ENCODE results near the gene NCAN. TPM values are rescaled to one million over a fixed set of nuclear protein-coding genes. Genes with fewer than 3 reads are reported as not detected.

Gene NCAN
- total RNA-seq, 1 donor from 2014 or later, result not detected

DNA sequence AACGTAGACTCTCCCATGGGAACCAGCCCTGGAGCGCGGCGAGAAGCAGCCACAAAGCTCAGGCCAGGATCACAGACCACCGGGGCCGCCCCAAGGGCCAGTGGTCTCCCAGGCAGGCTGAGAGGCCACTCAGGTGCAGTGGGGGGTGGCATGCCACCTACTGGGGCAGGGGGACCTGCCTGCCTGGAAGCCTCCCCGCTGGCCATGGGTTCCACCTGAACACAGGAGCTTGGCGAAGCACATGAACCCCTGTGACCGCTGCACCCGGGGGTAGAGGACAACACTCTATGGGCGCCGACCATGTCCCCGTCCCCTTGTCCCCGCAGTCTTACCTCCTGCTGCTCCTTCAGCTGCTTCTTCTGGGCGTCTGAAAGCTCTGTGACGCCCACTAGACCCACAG is 68.1 kb downstream of the NCAN start:
- peaks cover 48 to 54% (median 50%) of the 10 kb centered on the region in 3 donors for H3K36me3 ChIP-seq (ENCODE audit: control insufficient read depth in 3 of 3, insufficient read depth in 3 of 3, low read length in 3 of 3)
- H3K27ac ChIP-seq (ENCODE audit: low read depth, low read length), result no peak overlapping the region
- H3K4me3 ChIP-seq (ENCODE audit: low read length in 3 of 3), result no peak overlapping the region
- peaks cover 0 to 4% (median 4%) of the 10 kb centered on the region in 3 donors for H3K4me1 ChIP-seq (ENCODE audit: control insufficient read depth in 3 of 3, insufficient read depth in 3 of 3, low read length in 3 of 3)
- no peaks in the 10 kb centered on the region for H3K27me3 ChIP-seq (ENCODE audit: control insufficient read depth in 3 of 3, insufficient read depth in 3 of 3, low read length in 3 of 3)
- no peak overlapping the region for H3K9ac ChIP-seq (ENCODE audit: low read depth in 1 of 3, low read length in 3 of 3)
- H3K9me3 ChIP-seq (ENCODE audit: control insufficient read depth in 3 of 3, low read length in 3 of 3), result no peaks in the 10 kb centered on the region

DNA sequence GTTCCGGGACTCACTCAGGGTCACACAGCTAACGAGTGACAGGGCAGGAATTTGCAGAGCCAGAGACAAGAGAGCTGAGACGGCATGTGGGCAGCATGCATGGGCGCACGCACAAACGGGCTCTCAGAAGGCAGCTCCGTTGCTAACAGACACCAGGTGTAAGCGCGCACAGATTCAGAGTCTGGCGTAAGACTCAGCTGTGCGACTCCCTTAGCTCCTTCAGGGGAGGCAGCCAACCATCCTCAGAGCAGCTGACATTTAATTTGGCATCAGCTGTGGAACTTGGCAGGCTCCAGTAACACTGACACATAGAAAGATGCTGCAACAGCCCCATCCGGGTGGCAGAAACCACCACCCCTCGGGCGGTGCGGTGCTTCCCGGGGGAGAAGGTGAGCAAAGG is 68.8 kb downstream of the NCAN start:
- no peak overlapping the region for H3K4me3 ChIP-seq (ENCODE audit: low read length in 3 of 3)
- H3K9ac ChIP-seq (ENCODE audit: low read depth in 1 of 3, low read length in 3 of 3), result no peak overlapping the region
- peaks cover 0 to 4% (median 4%) of the 10 kb centered on the region in 3 donors for H3K4me1 ChIP-seq (ENCODE audit: control insufficient read depth in 3 of 3, insufficient read depth in 3 of 3, low read length in 3 of 3)
- H3K36me3 ChIP-seq (ENCODE audit: control insufficient read depth in 3 of 3, insufficient read depth in 3 of 3, low read length in 3 of 3), result peaks cover 42 to 53% (median 50%) of the 10 kb centered on the region in 3 donors
- H3K27me3 ChIP-seq (ENCODE audit: control insufficient read depth in 3 of 3, insufficient read depth in 3 of 3, low read length in 3 of 3), result no peaks in the 10 kb centered on the region
- no peak overlapping the region for H3K27ac ChIP-seq (ENCODE audit: low read depth, low read length)
- no peaks in the 10 kb centered on the region for H3K9me3 ChIP-seq (ENCODE audit: control insufficient read depth in 3 of 3, low read length in 3 of 3)

DNA sequence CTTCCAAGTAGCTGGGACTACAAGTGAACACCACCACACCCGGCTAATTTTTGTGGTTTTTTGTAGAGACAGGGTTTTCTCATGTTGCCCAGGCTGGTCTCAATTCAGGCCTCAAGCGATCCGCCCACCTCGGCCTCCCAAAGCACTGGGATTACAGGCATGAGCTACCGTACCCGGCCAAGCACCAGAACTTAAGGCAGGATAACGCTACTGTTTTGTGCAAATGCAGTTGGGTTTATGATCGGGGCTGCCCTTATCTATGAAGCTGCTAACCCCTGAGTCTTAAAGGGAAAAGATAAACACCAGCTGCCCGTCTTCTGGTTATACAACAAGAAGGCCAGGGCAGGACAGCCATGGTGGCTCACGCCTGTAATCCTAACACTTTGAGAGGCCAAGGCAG is 73.9 kb downstream of the NCAN start:
- Histone ChIP-seq H3K4me3 (ENCODE audit: low read length in 3 of 3) (no peak overlapping the region), H3K27me3 (ENCODE audit: control insufficient read depth in 3 of 3, insufficient read depth in 3 of 3, low read length in 3 of 3) (no peaks in the 10 kb centered on the region), H3K36me3 (ENCODE audit: control insufficient read depth in 3 of 3, insufficient read depth in 3 of 3, low read length in 3 of 3) (peaks cover 11 to 31% (median 19%) of the 10 kb centered on the region in 3 donors), H3K9me3 (ENCODE audit: control insufficient read depth in 3 of 3, low read length in 3 of 3) (no peaks in the 10 kb centered on the region), H3K27ac (ENCODE audit: low read depth, low read length) (no peak overlapping the region), H3K9ac (ENCODE audit: low read depth in 1 of 3, low read length in 3 of 3) (no peak overlapping the region), H3K4me1 (ENCODE audit: control insufficient read depth in 3 of 3, insufficient read depth in 3 of 3, low read length in 3 of 3) (peaks cover 0 to under 1% (median 0%) of the 10 kb centered on the region in 3 donors)

DNA sequence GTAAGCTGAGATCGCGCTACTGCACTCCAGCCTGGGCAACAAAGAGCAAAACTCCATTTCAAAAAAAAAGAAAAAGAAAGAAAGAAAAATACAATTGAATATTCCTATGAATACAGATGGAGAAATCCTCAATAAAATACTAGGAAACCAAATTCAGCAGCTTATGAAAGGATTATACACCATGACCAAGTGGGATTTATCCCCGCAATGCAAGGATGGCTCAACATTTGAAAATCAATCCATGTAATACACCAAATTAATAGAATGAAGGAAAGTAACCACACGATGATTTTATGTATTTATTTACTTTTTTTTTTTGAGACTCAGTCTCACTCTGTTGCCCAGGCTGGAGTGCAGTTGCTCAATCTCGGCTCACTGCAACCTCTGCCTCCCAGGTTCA is 80.8 kb downstream of the NCAN start:
- Histone ChIP-seq H3K9me3 (ENCODE audit: control insufficient read depth in 3 of 3, low read length in 3 of 3) (no peaks in the 10 kb centered on the region), H3K27me3 (ENCODE audit: control insufficient read depth in 3 of 3, insufficient read depth in 3 of 3, low read length in 3 of 3) (no peaks in the 10 kb centered on the region), H3K4me3 (ENCODE audit: low read length in 3 of 3) (no peak overlapping the region), H3K36me3 (ENCODE audit: control insufficient read depth in 3 of 3, insufficient read depth in 3 of 3, low read length in 3 of 3) (peaks cover 12 to 34% (median 22%) of the 10 kb centered on the region in 3 donors), H3K4me1 (ENCODE audit: control insufficient read depth in 3 of 3, insufficient read depth in 3 of 3, low read length in 3 of 3) (no peaks in the 10 kb centered on the region), H3K27ac (ENCODE audit: low read depth, low read length) (no peak overlapping the region), H3K9ac (ENCODE audit: low read depth in 1 of 3, low read length in 3 of 3) (no peak overlapping the region)

DNA sequence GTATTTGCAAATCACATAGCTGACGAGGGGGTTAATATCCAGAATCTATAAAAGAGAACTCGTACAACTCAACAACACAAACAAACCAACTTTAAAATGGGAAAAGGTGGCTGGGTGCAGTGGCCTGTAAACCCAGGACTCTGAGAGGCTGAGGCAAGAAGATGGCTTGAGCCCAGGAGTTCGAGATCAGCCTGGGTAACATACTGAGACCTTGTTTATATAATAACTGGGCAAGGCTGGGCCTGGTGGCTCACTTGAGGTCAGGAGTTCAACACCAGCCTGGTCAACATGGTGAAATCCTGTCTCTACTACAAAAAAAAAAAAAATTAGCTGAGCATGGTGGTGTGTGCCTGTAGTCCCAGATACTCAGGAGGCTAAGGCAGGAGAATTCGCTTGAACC is 83.2 kb downstream of the NCAN start:
- H3K4me1 ChIP-seq (ENCODE audit: control insufficient read depth in 3 of 3, insufficient read depth in 3 of 3, low read length in 3 of 3), result no peaks in the 10 kb centered on the region
- H3K9ac ChIP-seq (ENCODE audit: low read depth in 1 of 3, low read length in 3 of 3), result no peak overlapping the region
- H3K4me3 ChIP-seq (ENCODE audit: low read length in 3 of 3), result no peak overlapping the region
- no peaks in the 10 kb centered on the region for H3K9me3 ChIP-seq (ENCODE audit: control insufficient read depth in 3 of 3, low read length in 3 of 3)
- peaks cover 10 to 26% (median 17%) of the 10 kb centered on the region in 3 donors for H3K36me3 ChIP-seq (ENCODE audit: control insufficient read depth in 3 of 3, insufficient read depth in 3 of 3, low read length in 3 of 3)
- H3K27ac ChIP-seq (ENCODE audit: low read depth, low read length), result no peak overlapping the region
- no peaks in the 10 kb centered on the region for H3K27me3 ChIP-seq (ENCODE audit: control insufficient read depth in 3 of 3, insufficient read depth in 3 of 3, low read length in 3 of 3)

DNA sequence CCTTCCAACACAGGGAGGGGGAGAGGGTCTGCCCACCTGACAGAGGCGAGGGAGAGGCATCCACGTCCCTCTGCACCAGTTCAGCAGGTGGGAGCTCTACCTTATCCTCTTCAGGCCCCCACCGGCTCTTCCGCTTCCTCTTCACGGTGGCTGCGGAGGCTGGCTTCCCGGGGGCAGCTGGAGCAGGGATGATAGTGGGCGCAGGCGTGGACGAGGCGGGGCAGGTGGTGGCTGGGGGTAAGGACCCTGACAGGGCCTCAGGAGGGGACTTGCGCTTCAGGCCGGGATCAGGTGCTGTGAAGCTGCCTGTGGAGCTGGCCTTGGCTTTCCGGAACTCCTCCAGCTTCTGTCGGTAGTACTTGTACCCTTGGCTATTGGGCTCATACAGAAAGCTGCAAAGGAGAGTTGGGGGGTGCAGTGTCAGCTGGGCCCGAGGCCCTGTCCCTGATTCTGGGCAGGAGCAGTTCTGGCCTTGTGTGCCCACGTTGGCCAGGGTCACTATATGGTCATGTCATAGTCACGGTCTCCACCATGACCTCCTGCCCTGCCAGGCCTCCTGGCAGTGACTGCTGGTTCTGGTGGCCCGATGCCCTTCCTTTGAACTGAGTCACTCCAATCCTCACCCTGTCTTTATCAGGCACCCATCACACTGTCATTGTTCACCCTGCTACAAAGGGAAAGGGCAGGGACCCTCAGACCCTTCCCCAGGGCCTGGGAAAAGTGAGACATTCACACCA is 85.4 kb downstream of the NCAN start:
- no peak overlapping the region for H3K27ac ChIP-seq (ENCODE audit: low read depth, low read length)
- H3K36me3 ChIP-seq (ENCODE audit: control insufficient read depth in 3 of 3, insufficient read depth in 3 of 3, low read length in 3 of 3), result peaks cover 27 to 42% (median 32%) of the 10 kb centered on the region in 3 donors
- no peaks in the 10 kb centered on the region for H3K27me3 ChIP-seq (ENCODE audit: control insufficient read depth in 3 of 3, insufficient read depth in 3 of 3, low read length in 3 of 3)
- no peak overlapping the region for H3K4me3 ChIP-seq (ENCODE audit: low read length in 3 of 3)
- no peaks in the 10 kb centered on the region for H3K9me3 ChIP-seq (ENCODE audit: control insufficient read depth in 3 of 3, low read length in 3 of 3)
- H3K9ac ChIP-seq (ENCODE audit: low read depth in 1 of 3, low read length in 3 of 3), result no peak overlapping the region
- H3K4me1 ChIP-seq (ENCODE audit: control insufficient read depth in 3 of 3, insufficient read depth in 3 of 3, low read length in 3 of 3), result no peaks in the 10 kb centered on the region

DNA sequence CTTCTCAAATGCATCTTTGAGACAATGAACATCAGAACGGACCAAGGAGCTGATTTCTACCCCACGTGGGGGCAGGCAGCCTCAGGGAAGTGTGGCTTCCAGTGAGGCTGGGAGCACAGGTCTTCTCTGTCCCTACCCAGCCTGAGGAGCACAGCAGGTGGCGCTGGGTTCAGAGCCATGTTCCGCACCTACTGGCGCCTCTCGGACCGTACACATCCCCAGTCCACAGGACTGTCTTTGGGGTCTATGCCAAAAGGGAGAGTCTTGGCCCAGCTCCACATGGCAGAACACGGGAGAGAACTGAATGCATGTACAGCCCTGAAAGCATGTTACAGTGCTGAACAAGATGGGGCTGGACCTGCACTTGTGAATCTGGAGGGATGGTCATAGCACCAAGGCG is 86.0 kb downstream of the NCAN start:
- H3K4me3 ChIP-seq (ENCODE audit: low read length in 3 of 3), result no peak overlapping the region
- H3K27me3 ChIP-seq (ENCODE audit: control insufficient read depth in 3 of 3, insufficient read depth in 3 of 3, low read length in 3 of 3), result no peaks in the 10 kb centered on the region
- no peak overlapping the region for H3K9ac ChIP-seq (ENCODE audit: low read depth in 1 of 3, low read length in 3 of 3)
- no peaks in the 10 kb centered on the region for H3K9me3 ChIP-seq (ENCODE audit: control insufficient read depth in 3 of 3, low read length in 3 of 3)
- no peaks in the 10 kb centered on the region for H3K4me1 ChIP-seq (ENCODE audit: control insufficient read depth in 3 of 3, insufficient read depth in 3 of 3, low read length in 3 of 3)
- no peak overlapping the region for H3K27ac ChIP-seq (ENCODE audit: low read depth, low read length)
- H3K36me3 ChIP-seq (ENCODE audit: control insufficient read depth in 3 of 3, insufficient read depth in 3 of 3, low read length in 3 of 3), result peaks cover 32 to 43% (median 36%) of the 10 kb centered on the region in 3 donors

DNA sequence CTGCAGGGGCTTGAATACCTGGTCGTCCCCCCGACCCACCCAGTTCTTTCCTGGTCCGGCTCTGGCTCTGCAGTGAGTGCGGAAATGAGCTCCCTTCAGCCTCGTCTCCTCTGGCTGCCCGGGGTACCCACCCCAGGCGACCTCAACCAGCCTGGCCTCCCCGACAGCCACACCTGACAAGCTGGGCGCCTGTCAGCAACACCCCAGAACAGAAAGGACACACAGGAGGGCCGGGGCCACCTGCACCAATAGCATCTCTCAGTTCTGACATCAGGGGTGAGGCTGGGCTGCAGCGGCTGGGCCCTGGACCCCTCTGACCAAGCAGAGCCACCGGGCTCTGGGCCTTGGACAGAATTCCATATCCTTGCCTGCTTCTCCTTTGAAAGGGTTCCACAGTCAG is 88.9 kb downstream of the NCAN start:
- Histone ChIP-seq H3K36me3 (ENCODE audit: control insufficient read depth in 3 of 3, insufficient read depth in 3 of 3, low read length in 3 of 3) (peaks cover 51 to 56% (median 53%) of the 10 kb centered on the region in 3 donors), H3K9ac (ENCODE audit: low read depth in 1 of 3, low read length in 3 of 3) (no peak overlapping the region), H3K27ac (ENCODE audit: low read depth, low read length) (no peak overlapping the region), H3K9me3 (ENCODE audit: control insufficient read depth in 3 of 3, low read length in 3 of 3) (no peaks in the 10 kb centered on the region), H3K4me3 (ENCODE audit: low read length in 3 of 3) (no peak overlapping the region), H3K4me1 (ENCODE audit: control insufficient read depth in 3 of 3, insufficient read depth in 3 of 3, low read length in 3 of 3) (no peaks in the 10 kb centered on the region), H3K27me3 (ENCODE audit: control insufficient read depth in 3 of 3, insufficient read depth in 3 of 3, low read length in 3 of 3) (no peaks in the 10 kb centered on the region)

Small RNAs within 50 kb of the gene (small RNA-seq; reads per million reads assigned to genes)
- gene RNU6-1028P, result not detected

Other genes starting within 250 kb of the NCAN start
- 19.8 TPM for gene SUGP2, start 178.4 kb upstream of the NCAN start, total RNA-seq
- gene ARMC6, start 178.4 kb upstream of the NCAN start, total RNA-seq, result 27.1 TPM
- gene SLC25A42, start 148.0 kb upstream of the NCAN start, total RNA-seq, result 7.8 TPM
- gene TMEM161A, start 73.5 kb upstream of the NCAN start, total RNA-seq, result 11.0 TPM
- gene MEF2B, start 41.7 kb upstream of the NCAN start, total RNA-seq, result not detected
- 4.2 TPM for gene BORCS8, start 19.8 kb upstream of the NCAN start, total RNA-seq
- gene RFXANK, start 19.7 kb upstream of the NCAN start, total RNA-seq, result 56.9 TPM
- 7.3 TPM for gene NR2C2AP, start 8.5 kb upstream of the NCAN start, total RNA-seq
- 1.6 TPM for gene TM6SF2, start 61.3 kb downstream of the NCAN start, total RNA-seq
- 13.6 TPM for gene SUGP1, start 108.6 kb downstream of the NCAN start, total RNA-seq
- gene MAU2, start 108.9 kb downstream of the NCAN start, total RNA-seq, result 20.9 TPM
- 19.8 TPM for gene GATAD2A, start 193.7 kb downstream of the NCAN start, total RNA-seq

All from skeletal muscle tissue (tissue), 5 donors.